ENCODE measurements around the gene NKAIN4.
A peak's percentile ranks its signal among the peaks of the same experiment; 100 is the strongest.

The NKAIN4 gene

DNA sequence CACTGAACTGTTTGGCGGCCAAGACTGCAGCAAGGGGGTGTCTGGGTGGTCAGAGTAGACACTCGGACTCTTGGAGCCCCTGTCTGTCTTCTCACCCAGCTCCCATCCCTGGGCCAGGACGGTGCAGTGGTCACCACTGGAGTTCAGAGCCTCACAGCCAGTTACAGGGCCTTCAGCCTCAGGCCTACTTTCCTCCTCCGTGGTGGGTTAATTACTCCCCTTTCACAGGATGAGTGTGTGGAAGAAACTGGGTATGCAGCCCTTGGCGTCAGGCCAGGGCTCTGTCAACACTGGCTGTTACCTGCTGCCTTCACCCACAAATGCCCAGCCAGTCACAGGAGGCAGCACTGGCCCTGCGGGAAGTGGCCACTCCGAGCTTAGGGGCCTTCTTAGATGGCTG lies 36.6 kb downstream of the NKAIN4 start:
- no peak for DNase-seq

DNA sequence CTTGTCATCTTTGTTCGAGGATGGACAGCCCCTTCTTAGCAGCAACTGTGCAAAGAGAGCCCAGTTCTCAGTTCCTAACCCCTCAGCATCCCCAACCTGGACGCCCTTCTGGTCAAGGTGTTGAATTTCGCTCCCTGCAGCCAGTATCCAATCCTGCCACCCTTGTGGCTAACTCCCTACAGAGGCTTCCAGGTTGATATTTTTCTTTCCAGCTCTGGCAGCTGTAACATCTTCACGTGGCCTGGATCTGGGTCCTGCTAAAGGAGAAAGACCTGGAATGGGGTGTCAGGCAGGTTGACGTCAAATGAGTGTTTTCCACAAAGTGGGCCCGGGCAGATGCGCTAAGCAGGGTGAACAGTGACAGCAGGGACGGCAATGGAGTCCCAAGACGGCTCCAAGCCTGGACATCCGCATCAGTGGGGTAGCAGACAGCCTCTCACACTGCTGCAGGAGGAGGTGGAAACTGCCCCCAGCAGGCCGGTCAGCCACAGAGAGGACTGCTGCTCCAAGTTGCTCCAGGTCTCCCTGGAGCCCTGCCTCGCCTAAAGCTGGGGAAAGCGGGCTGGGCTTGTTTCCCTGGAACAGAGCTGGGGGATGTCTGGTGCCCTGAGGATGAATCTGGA lies 37.3 kb downstream of the NKAIN4 start:
- no peak for DNase-seq

DNA sequence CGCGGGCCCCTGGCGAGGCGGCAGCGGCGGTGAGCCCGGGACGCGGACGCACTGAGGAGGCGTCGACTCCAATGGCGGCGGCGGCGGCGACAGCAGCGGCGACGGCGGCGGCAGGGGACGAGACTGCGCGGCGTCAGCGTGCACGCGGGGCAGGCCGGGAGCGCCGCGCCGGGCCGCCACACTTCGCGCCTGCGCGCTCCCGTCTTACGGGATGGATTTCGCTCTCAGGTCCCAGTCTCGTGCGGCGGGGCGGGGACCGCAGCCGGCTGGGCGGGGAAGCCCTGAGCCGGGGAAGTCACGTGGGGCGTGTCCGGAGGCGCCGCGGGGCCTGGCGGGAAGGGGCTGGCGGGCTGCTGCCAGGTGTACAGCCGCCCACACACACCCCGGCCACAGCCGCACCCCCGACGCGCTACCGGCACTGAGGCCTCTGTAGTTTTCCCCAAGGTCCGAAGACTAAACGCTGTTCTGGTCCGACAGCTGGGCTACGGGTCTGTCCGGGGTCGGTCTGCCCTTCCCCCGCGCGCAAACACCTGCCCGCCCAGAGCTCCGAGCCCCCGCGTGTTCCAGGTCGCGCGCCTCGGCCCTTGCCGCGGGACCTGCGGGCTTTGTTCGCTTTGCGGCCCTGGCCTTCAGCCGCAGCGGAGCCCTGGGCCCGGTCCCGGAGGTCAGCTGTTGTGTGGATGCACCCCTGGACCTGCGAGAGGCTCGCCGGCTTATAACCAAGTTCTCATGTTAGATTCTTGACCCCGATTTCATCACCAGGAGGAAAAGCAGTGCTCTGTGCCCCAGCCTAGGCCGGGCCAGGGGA lies 38.0 kb downstream of the NKAIN4 start, which contains the start of gene YTHDF1:
TSS of gene YTHDF1 (minus strand) at position 91 of the 808 bp plus-strand sequence. CDS start 239 bp downstream, outside the sequence.
- peak; percentile 98 for DNase-seq

DNA sequence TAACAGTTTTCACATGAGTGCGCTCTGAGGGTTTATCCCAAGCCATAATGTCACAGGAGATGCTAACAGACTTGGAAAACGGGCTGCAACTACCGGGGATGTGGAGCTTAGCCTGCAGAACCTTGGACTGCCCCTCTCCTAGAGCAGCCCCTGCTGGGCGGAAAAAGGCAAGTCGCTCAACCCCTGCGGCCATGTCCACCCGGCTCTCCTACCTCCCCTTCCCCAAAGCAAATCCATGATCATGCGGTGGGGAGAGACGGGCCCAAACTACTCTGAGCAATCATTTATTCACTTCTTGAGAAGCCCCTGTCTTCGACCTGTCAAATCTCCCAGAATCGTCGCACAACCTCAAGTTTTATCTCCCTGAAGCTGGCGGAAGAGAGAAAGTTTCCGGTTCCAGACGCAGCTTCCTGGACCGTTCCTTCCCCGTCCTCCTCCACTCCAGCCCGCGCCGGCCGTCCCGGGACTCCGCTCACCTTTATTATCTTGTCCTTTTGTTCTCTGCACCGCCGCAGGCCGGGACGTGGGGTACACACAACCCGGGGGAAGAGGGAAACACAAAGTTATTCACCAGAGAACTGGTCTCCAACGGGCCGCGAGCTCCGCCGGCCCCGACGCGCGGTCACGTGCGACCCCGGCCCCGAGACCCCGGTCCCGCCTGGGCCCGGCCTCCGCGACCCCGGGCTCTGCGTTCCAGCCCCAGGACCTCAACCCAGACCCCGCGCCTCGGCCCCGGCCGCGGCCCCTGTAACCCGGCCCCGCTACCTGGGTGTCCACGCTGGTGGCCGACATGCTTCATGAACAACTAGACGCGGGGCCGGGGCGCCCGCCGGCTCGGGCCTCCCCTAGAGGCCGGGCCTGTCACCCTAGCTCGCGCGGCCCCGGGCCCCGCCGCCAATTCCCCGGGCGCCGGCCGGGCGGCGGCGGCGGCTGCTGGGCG lies 38.9 kb downstream of the NKAIN4 start:
- DNase-seq: no peak

DNA sequence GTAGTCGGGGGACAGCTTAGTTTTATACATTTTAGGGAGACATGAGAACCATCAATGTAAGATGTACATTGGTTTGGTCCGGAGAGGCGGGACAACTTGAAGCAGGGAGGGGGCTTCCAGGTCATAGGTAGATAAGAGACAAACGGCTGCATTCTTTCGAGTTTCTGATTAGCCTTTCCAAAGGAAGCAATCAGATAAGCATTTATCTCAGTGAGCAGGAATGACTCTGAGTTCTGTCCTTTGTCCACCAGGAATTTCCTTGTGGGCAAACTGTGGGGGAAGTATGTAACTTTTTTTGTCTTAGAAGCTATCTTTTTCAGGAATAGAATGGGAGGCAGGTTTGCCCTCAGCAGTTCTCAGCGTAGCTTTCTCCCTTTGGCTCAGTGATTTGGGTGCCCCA lies 39.7 kb downstream of the NKAIN4 start:
- DNase-seq: no peak

DNA sequence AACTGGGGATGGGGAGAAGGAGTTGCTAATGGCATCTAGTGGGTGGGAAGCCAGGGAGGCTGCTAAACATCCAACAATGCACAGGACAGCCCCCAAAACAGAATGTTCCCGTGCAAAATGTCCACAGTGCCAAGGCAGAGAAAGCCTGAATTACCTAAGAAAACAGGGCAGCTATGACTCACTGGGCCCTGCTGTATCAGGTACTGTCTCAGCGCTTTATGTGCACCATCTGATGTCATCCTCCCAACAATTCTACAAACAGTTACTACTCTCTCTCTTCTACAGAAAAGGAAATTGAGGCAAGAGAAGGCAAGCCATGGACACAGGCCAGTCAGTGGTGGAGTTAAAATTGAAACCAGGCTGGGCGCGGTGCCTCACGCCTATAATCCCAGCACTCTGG lies 41.5 kb downstream of the NKAIN4 start:
- no peak for DNase-seq

DNA sequence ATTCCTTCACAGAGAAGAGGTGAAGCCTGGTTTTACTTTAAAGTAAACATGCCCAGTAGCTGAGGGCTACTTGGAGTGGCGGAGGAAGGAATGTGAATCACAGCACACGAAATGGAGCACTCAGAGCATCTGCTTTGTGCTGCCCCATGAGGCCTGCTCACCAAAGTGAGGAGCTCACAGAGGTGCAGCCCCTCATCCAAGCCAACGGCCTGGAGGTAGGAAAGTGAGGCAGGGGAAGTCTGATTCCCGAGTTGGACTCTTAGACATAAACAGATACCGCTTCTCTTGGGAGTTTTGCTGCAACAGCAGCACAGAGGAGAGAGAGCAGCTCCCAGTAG lies 41.9 kb downstream of the NKAIN4 start:
- DNase-seq: no peak

DNA sequence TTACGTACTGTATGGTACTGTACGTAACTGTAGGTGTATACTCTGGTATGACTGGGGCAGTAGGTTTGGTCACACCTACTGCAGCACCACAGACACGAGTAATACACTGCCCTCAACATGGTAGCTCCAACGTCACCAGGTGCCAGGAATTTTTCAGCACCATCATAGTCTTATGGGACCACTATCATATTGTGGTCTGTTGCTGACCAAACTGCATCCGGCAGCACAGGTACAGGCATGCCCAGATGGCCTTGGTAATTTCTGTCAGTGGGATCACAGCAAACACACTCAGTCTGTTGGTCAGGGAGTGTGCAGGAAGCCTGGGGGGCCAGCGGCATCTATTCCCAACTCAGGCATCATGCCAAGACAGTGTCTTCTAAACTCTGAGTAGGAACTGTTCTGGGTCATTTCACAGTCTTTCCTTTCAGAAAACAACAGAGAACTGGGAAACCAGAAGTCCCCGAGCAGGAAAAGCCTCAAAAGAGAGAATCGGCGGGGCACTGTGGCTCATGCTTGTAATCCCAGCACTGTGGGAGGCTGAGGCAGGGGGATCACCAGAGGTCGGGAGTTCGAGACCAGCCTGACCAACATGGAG lies 44.2 kb downstream of the NKAIN4 start:
- DNase-seq: no peak

DNA sequence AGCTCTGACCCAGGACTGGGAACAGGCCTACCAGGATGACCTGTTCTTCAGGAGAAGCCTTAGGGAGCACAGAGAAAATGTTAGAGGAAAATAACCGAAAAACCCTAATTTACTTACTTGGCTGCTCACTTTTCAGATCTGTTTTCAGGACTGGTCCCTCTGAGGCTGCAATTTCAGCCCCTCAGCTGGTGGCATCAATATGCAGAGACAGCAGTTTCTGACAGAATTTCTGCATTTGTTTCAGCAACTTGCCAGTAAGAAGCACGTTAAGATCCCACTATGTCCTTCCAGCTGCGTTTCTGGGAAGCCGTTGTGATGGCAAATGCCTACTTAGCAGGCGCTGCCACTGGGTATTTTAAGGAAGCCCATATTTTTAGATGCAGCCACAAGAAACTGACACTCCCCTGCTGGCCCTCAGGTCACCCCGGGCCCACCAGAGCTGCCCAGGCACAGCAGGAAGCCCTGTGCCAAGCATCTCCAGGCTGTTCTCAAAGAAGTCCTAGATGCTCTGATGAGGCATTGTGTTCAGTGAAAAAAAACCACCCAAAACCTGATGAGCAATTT lies 45.8 kb downstream of the NKAIN4 start:
- DNase-seq: no peak

DNA sequence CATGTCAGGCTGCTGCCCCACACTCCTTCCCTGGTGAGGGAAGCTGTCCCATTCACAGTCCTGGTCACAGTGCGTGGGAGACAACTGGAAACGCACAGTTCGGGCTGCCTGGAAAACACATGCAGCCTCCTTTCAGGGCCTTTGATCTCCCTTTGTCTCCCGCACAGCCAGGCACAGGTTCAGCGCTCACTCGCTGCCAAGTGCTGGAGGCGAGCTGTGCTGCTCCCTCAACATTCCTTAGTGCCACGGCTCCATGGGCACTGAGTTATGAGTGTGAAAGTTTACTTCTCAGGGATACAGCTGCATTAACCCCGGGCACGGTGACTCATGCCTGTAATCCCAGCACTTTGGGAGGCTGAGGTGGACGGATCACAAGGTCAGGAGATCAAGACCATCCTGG lies 47.4 kb downstream of the NKAIN4 start:
- no peak for DNase-seq

DNA sequence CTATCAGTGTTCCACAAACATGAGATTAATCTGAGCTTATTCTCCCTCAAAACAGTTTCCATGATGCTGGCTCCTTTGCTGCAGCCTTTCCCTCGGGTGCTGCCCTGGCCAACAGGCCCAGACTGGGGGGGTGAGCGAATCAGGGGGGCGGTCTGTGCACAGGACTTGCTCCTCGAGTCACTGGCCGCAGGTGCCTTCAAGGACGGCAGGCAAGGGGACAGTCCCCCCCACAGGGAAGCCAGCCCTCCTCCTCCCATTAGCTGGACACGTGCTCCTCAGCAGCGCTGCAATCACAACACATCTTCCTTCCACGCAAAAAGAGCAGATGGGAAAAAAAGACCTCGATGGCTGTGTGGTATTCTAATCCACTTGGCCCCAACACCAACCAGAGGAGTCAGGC lies 48.4 kb downstream of the NKAIN4 start:
- DNase-seq: no peak

DNA sequence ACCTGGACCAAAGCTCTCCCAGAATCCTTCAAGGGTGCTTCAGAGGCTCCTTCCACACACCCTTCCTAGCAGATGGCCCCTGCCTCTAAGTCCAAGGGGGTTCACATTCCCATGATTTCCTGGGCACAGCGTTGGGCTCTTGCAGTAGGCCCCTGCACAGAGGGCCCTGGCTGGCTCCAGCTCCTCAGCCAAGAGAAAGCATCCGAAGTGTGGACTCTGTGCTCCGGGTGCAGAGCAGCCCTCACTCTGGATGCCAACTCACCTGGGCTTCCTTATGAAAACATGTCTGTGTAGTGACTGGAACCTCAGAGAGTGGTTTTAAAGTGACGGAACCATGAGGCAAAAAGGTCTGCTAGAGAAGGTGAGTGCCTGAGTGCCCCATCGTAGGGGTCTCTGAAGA lies 49.9 kb downstream of the NKAIN4 start:
- DNase-seq: no peak

DNA sequence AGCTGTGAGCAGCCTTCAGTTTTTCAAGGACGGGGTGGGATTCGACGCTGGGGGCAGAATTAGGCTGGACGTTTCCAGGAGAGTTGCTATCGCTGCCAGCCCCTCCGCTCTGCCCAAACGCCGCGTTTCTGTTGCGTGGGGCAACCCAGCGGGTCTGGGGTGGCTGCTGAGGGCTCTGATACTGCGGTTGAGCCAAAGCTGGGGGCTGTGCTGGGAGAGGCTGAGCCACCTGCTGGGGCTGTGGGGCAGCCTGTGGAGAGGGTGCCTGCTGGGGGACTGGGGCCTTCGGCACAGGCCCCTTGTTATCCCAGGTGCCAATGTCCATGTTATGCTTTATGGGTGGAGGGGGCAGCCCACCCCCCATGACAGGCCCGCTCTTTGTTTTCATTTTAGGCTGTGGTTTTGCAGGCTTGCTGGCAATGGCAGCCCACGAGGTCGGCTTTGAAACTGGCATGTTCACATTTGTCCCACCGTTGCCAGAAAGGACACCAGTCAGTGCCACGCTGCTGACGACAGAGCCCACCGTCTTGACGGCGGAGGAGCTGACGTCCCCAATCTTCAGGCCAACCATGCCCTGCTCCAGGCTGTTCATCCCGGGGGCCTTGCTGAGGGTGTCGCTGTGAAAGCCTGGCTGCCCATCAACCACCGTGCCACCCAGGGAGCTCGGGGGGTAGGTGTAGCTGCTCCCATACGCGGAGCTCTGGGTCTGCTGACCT lies 51.3 kb downstream of the NKAIN4 start:
- no peak for DNase-seq

DNA sequence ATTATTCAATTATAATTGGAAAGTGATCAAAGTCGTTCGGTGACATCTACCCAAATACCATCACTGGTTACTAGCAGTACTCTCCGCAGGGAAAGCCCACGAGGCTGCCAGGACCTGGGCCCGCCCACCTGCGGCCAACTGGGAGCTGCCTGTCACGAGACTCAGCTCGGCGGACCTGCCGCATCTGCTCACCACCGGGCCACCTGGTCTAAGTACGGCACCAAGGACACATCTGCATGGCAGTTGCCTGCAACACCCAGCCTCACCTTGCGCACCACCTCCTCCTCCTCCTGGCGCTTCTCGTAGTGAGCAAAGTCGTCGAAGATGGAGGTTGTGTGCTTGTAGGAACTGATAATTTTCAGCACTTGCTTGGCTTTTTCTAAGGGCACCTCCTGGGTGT lies 52.2 kb downstream of the NKAIN4 start:
- DNase-seq: no peak

DNA sequence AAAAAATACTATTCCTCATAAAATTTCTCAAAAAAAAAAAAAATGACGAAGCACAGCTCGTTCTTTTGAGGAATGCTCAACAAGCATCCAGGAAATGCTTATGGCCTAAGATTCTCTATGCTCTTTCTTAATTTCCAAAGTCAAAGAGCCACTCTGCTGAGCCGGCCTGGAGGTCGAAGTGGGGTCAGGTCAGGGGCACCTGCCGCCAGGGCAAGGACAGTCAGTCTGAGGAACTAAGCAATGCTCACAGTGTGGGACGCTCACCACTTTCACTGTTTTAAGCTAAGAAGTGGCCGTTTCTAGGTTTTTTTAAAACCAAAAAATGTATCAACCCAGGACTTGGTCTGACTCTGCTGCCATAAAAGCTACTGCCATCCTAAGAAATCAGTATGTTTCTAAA lies 55.7 kb downstream of the NKAIN4 start:
- no peak for DNase-seq

DNA sequence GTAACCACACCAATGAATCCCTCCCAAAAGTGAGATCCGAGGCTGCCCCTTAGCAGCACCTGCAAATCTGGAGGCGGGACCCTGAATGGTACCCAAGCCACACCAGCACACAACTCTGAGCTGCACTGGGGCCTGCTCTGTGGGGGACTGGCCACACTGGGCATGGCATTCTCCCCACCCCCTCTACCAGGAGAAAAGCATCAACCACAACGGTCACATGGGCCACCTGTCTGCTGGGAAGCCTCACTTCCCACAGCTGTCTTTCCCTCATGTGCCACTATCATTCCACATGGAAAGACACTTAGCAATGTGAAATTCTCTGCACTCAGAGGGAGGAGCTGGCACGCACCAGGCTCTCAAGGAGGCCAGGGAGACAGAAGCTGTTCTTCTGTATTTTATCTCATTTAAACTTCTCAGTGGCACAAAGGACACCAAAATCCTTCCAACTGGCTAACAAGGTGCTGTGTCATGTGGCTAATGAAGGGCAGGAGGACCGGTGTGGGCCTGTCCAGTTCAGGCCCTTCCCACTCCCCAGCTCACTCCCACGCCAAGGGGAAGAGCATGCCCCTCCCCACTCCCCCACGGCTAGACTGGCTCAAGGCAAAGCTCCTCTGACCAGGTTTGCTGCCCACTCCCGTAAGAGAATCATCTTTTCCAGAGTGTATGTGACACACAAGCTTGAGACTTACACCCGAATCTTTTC lies 57.3 kb downstream of the NKAIN4 start:
- DNase-seq: no peak

DNA sequence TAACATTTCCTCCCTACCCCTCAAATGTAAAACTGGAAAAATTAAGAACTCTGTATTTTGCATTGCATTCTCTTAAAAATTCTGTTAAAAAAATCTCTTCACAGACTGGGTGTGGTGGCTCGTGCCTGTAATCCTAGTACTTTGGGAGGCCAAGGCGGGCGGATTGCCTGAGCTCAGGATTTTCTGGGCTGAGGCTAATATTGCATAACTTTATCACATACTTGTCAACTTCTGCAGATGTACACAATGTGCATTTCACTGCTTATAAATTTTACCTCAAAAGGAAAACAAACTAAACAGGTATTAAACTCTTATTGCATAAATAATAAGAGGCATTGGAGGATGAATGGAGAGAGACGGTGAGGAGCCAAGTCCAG lies 59.5 kb downstream of the NKAIN4 start:
- no peak for DNase-seq

DNA sequence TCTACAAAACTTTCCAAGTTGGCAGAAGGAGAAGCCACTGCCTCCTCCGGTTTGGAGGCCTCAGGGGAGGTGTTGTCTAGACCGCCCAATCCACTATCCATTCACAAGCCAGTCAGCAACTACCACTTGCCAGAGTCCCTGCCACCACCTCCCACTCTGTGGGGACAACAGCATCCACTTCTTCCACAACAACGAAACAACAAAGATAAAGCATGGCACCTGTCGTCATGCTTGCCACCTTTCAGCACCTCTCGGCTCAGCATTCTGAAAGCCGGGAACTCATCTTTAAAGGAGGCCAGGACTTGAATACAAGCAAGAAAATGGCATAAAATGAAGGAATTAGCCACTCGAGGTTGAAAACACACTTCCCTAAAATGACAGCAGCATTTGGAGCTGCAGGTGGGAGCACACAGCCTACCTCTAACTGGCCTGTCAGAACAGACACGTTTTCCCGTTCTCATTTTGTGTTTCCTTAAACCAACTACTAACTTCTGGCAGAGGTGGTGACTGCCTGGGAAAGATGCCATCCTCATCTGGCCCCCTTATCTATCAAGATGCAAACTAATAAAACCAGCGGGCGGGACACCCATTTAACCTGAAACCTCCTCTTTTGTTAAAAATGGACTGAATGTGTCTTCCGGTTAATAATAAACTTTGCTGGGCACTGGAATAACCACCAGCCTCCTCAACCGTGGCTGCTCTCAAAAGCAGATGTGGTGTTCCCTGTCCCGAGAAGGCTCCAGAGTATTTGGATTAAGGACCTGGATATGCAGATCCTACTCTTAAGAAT lies 60.1 kb downstream of the NKAIN4 start:
- DNase-seq: no peak

DNA sequence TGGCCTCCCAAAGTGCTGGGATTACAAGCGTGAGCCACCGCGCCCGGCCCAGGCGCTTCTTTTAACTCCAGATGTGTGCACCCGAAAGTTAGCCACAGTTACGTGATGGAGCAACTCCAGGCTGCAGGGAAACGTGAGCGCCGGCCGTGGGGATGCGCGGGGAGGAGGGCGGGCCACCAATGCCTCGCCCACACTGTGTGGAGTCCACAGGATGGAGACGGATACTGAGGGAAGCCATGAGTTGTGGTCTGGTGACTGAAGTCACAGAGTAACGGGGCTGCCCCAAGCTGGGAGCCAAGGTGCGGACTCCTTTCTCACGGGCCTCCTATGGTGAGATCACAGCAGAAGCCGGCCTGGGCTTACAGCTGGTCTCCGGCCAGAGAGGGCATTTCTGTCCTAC lies 61.5 kb downstream of the NKAIN4 start:
- DNase-seq: no peak

DNA sequence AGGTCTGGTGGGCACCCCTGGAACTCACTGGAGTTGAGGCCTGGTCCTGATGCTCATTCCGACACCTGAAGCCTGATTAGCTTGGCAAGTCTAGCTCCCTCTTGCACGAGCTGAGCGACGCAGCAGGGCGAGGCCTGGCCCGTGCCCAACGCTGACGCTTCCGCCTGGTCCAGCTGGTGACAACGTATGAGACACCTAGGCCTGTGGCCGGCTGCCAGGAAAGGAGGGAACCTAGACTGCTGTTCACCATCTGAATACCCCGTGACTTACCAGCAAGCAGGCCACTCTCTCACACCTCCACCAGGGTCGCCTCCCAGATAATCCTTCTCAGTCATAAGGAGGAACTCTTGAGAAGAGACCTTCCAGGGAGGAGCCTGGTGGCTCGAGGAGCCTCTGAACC lies 62.9 kb downstream of the NKAIN4 start:
- DNase-seq: no peak

DNA sequence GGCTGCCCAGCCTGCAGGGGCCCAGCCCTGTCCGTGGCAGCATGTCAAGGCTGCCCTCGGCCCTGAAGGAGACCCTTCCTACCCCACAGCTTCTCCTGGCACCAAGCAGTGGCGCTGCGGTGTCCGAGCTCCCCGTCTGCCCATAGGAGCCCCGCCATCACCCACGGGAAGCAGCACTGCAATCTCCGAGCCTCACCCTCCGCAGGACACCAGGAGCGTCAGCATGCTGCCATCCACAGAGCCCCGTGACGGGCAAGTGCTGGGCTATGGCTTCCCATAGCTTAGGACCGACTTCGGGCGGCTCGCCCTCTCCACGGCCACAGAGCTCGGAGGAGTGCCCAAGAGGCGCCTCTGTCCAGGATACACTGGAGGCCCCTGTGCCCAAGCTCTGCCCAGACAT lies 63.4 kb downstream of the NKAIN4 start:
- DNase-seq: no peak
